Skeletal muscle tissue (tissue), 4 donors: ENCODE measurements around the gene OTOG. TPM values are rescaled to one million over a fixed set of nuclear protein-coding genes. Genes with fewer than 3 reads are reported as not detected.

ENCODE experiments used
- H3K27ac ChIP-seq: one replicate; pipeline ENCODE4 v1.7.0; 2013; ENCODE audit warnings: mild to moderate bottlenecking, low read depth, low read length, inconsistent platforms
- H3K27me3 ChIP-seq, 3 donors: one replicate each; pipeline ENCODE4 v1.7.0; 2013; ENCODE audit warnings: low read length in 3 of 3; ENCODE audit not compliant: control insufficient read depth in 3 of 3, insufficient read depth in 3 of 3
- H3K36me3 ChIP-seq, 3 donors: one replicate each; pipeline ENCODE4 v1.7.0; 2013; ENCODE audit warnings: low read length in 3 of 3; ENCODE audit not compliant: control insufficient read depth in 3 of 3, insufficient read depth in 3 of 3
- H3K4me1 ChIP-seq, 3 donors: one replicate each; pipeline ENCODE4 v1.7.0; 2013; ENCODE audit warnings: low read length in 3 of 3, mild to moderate bottlenecking in 3 of 3; ENCODE audit not compliant: control insufficient read depth in 3 of 3, insufficient read depth in 3 of 3
- H3K4me3 ChIP-seq, 3 donors: one replicate each; pipeline ENCODE4 v1.7.0; 2013; ENCODE audit warnings: low read length in 3 of 3
- H3K9ac ChIP-seq, 3 donors: one replicate each; pipeline ENCODE4 v1.7.0; 2013; ENCODE audit warnings: low read length in 3 of 3, mild to moderate bottlenecking in 3 of 3, moderate library complexity in 2 of 3, low read depth in 1 of 3
- H3K9me3 ChIP-seq, 3 donors: one replicate each; pipeline ENCODE4 v1.7.0; 2013; ENCODE audit warnings: low read length in 3 of 3; ENCODE audit not compliant: control insufficient read depth in 3 of 3
- total RNA-seq: library from RNA; depleted of rRNA; stranded (reverse); fragments of >200 nt; gene quantifications from one replicate; pipeline ENCODE4 v1.2.3, GENCODE V29; 2014
- donor health status: Osteomylitis.

OTOG gene
- total RNA-seq, 1 donor from 2014 or later = under 0.01 TPM

- Histone ChIP-seq H3K9ac (no peak overlapping the region), H3K4me1 (peaks cover 0 to 4% (median 3%) of the 10 kb centered on the region in 3 donors), H3K9me3 (no peaks in the 10 kb centered on the region), H3K4me3 (no peak overlapping the region), H3K36me3 (no peaks in the 10 kb centered on the region), H3K27ac (no peak overlapping the region), H3K27me3 (no peaks in the 10 kb centered on the region)
These were observed 89.7 kb downstream of the OTOG start for GRCh38 chr11:17636721-17637120.

DNA sequence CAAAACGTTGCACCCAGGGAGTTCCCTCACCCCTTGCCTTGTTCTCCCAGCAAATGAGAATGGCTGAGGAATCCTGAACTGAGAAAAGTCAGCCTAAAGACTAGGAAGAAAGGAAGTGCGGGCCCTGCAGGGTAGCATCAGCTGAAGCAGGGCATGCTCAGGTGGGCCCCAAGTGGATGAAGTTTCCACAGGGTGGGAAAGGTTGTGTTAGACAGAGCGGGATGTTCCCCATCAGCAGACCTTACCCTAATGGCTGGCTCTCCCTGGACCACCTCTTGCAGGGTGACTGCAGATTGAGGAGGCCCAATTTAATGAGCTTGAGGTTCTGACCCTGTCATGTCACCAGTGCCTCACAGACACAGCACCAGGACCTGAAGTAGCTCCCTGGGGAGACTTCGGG lies 90.8 kb downstream of the OTOG start:
- Histone ChIP-seq H3K9ac (no peak overlapping the region), H3K4me3 (no peak overlapping the region), H3K27ac (no peak overlapping the region), H3K9me3 (no peaks in the 10 kb centered on the region), H3K27me3 (no peaks in the 10 kb centered on the region), H3K4me1 (no peaks in the 10 kb centered on the region), H3K36me3 (no peaks in the 10 kb centered on the region)

GRCh38 chr11:17638311-17638710 lies 91.3 kb downstream of the OTOG start:
- H3K27ac ChIP-seq = no peak overlapping the region
- H3K4me3 ChIP-seq = no peak overlapping the region
- H3K9ac ChIP-seq = no peak overlapping the region
- no peaks in the 10 kb centered on the region for H3K9me3 ChIP-seq
- H3K36me3 ChIP-seq = no peaks in the 10 kb centered on the region
- H3K4me1 ChIP-seq = no peaks in the 10 kb centered on the region
- H3K27me3 ChIP-seq = no peaks in the 10 kb centered on the region

DNA sequence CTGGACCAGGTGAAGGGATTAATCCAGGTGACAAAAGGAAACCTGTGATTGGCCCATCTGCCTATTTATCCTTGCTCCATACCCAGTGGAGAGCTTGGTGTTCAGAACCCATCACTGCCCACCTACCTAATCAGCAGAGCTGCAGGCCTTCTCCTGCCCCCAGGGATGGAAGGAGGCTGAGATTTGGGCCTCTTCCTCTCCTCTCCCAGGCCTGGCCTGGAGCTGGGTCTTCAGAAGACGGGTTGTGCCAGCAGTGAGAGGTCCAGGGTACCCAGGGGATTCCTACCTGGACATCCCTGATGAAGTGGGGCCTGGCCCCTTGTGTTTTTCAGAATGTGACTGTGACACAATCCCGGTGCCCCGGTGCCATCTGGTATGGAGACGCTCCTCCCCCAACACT lies 92.0 kb downstream of the OTOG start:
- H3K9ac ChIP-seq = no peak overlapping the region
- no peak overlapping the region for H3K27ac ChIP-seq
- no peak overlapping the region for H3K4me3 ChIP-seq
- peaks cover 0 to 1% (median 0%) of the 10 kb centered on the region in 3 donors for H3K4me1 ChIP-seq
- H3K9me3 ChIP-seq = no peaks in the 10 kb centered on the region
- no peaks in the 10 kb centered on the region for H3K36me3 ChIP-seq
- no peaks in the 10 kb centered on the region for H3K27me3 ChIP-seq

- Histone ChIP-seq H3K4me1 (peaks cover 0 to 2% (median 0%) of the 10 kb centered on the region in 3 donors), H3K27ac (no peak overlapping the region), H3K4me3 (no peak overlapping the region), H3K27me3 (no peaks in the 10 kb centered on the region), H3K36me3 (no peaks in the 10 kb centered on the region), H3K9me3 (no peaks in the 10 kb centered on the region), H3K9ac (no peak overlapping the region)
These were observed 92.7 kb downstream of the OTOG start for GRCh38 chr11:17639781-17640180.

DNA sequence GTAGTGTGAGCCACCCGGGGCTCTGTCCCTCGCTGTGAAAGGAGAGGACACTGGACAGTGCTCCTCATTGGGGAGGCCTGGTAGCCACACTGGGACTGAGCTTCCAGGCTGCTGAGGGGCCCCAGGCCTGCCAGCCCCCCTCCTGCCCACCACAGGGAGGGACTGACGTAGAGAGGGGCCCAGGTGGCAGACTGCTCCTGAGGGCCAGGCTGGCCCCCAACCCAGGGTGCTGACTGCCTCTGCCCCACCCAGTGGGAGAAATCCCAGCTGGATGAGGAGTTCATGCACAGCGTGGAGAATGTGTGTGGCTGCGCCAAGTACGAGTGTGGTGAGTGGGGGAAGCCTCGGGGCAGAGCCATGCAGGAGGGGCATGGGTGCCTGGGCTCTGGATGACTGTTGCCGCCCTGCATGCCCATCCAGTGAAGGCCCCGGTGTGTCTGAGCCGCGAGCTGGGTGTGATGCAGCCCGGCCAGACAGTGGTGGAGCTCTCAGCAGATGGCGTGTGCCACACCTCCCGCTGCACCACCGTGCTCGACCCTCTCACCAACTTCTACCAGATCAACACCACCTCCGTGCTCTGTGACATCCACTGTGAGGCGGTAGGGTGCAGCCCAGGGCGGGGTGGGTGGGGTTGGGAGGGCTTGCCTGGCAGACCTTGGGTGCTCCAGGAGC lies 93.6 kb downstream of the OTOG start:
- Histone ChIP-seq H3K27ac (no peak overlapping the region), H3K4me3 (no peak overlapping the region), H3K4me1 (peaks cover 0 to 2% (median 0%) of the 10 kb centered on the region in 3 donors), H3K36me3 (no peaks in the 10 kb centered on the region), H3K9me3 (no peaks in the 10 kb centered on the region), H3K27me3 (no peaks in the 10 kb centered on the region), H3K9ac (no peak overlapping the region)

GRCh38 chr11:17641792-17642350 lies 94.8 kb downstream of the OTOG start:
- H3K36me3 ChIP-seq = no peaks in the 10 kb centered on the region
- no peaks in the 10 kb centered on the region for H3K9me3 ChIP-seq

GRCh38 chr11:17642370-17642769 lies 95.3 kb downstream of the OTOG start:
- no peak overlapping the region for H3K27ac ChIP-seq
- H3K36me3 ChIP-seq = no peaks in the 10 kb centered on the region
- H3K9ac ChIP-seq = no peak overlapping the region
- H3K4me1 ChIP-seq = peaks cover 0 to 2% (median 0%) of the 10 kb centered on the region in 3 donors
- H3K4me3 ChIP-seq = no peak overlapping the region
- no peaks in the 10 kb centered on the region for H3K9me3 ChIP-seq
- no peaks in the 10 kb centered on the region for H3K27me3 ChIP-seq

More at GRCh38 chr11:17641792-17642350, 94.8 kb downstream of the OTOG start:
- Histone ChIP-seq H3K9ac (no peak overlapping the region), H3K4me1 (peaks cover 0 to 2% (median 0%) of the 10 kb centered on the region in 3 donors), H3K27ac (no peak overlapping the region), H3K4me3 (no peak overlapping the region), H3K27me3 (no peaks in the 10 kb centered on the region)

GRCh38 chr11:17642980-17643379 lies 95.9 kb downstream of the OTOG start:
- Histone ChIP-seq H3K27ac (no peak overlapping the region), H3K4me3 (no peak overlapping the region), H3K9me3 (no peaks in the 10 kb centered on the region)

DNA sequence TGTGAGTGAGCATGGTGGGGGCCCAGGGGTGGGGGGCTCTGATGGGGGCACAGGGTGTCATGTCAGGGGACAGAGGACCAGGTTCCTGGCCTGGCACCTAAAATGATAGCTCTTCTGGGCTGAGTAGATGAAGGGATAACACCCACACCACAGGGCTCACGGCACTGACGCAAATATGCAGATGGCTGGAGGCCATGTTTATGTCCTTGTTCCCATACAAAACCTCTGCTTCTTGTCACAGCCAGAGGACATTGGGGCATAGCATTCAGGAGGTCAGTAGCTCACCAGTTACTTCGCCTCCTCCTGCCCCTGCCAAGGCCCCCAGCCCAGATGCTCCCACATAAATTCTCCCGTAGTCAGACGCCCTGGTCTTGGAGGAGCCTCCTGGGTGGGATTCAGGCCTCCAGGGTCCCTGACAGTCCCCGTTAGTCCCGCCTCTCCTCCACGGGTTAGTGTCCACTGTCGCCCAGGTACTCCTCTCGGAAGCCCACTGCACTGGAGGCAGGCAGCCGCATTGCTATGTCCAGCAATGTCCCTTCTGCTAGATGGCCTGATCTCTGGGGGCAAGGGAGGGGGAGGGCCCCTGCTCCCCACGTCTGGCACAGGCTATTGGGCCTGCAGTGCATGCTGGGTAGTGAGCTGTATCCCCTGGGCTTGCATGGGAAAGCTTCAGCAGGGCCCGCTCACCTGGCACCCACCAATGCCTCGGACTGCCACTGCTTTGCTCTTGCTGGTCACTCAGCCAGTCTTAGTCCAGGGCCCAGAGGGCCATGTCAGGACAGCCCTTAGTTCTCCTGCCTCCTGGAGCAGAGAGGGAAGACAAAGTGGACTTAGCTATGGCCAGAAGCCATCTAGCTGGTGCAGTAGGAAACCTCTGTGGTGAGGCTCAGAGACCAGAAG lies 96.7 kb downstream of the OTOG start:
- Histone ChIP-seq H3K27ac (no peak overlapping the region), H3K4me3 (no peak overlapping the region), H3K36me3 (no peaks in the 10 kb centered on the region), H3K9ac (no peak overlapping the region), H3K9me3 (no peaks in the 10 kb centered on the region), H3K4me1 (peaks cover 0 to 4% (median 0%) of the 10 kb centered on the region in 3 donors), H3K27me3 (no peaks in the 10 kb centered on the region)

More at GRCh38 chr11:17642980-17643379, 95.9 kb downstream of the OTOG start:
- H3K4me1 ChIP-seq = peaks cover 0 to 2% (median 0%) of the 10 kb centered on the region in 3 donors
- H3K27me3 ChIP-seq = no peaks in the 10 kb centered on the region
- no peak overlapping the region for H3K9ac ChIP-seq
- H3K36me3 ChIP-seq = no peaks in the 10 kb centered on the region
